Neural progenitor cell (in vitro differentiated cells): ENCODE results near the gene MTG2. TPM values are rescaled to one million over a fixed set of nuclear protein-coding genes. Genes with fewer than 3 reads are reported as not detected.

ENCODE experiments used
- DNase-seq: peaks from one replicate; pipeline ENCODE4 v3.0.0-alpha.2; 2016; ENCODE audit warnings: low spot score
- H2AFZ ChIP-seq: fragments of 200-600 bp; sonication (generic); replicated peaks from 2 replicates; pipeline ENCODE4 v1.6.1; 2016; ENCODE audit warnings: antibody characterized with exemption
- H3F3A ChIP-seq: fragments of 200-600 bp; sonication (generic); 2 replicates; pipeline ENCODE4 v1.6.1; 2016; ENCODE audit warnings: antibody characterized with exemption, low read depth
- H3K27ac ChIP-seq: fragments of 200-600 bp; sonication (generic); 2 replicates; pipeline ENCODE4 v1.5.1; 2016; ENCODE audit warnings: mild to moderate bottlenecking
- H3K27me3 ChIP-seq: fragments of 200-600 bp; sonication (generic); 2 replicates; pipeline ENCODE4 v1.6.1; 2016; ENCODE audit warnings: mild to moderate bottlenecking, moderate library complexity
- H3K36me3 ChIP-seq: fragments of 200-600 bp; sonication (generic); 2 replicates; pipeline ENCODE4 v1.5.1; 2016
- H3K4me1 ChIP-seq: fragments of 200-600 bp; sonication (generic); 2 replicates; pipeline ENCODE4 v1.6.1; 2016; ENCODE audit warnings: mixed run types
- H3K4me2 ChIP-seq: fragments of 200-600 bp; sonication (generic); 2 replicates; pipeline ENCODE4 v1.6.1; 2016
- H3K4me3 ChIP-seq: fragments of 200-600 bp; sonication (generic); 2 replicates; pipeline ENCODE4 v1.5.1; 2016
- H3K79me2 ChIP-seq: fragments of 200-600 bp; sonication (generic); 2 replicates; pipeline ENCODE4 v1.6.1; 2016; ENCODE audit warnings: low read depth
- H3K9ac ChIP-seq: fragments of 200-600 bp; sonication (generic); 2 replicates; pipeline ENCODE4 v1.6.1; 2016
- H3K9me3 ChIP-seq: fragments of 200-600 bp; sonication (generic); 2 replicates; pipeline ENCODE4 v1.5.1; 2016; ENCODE audit warnings: low read depth
- H4K20me1 ChIP-seq: fragments of 200-600 bp; sonication (generic); 2 replicates; pipeline ENCODE4 v1.6.1; 2016; ENCODE audit warnings: low read depth
- H3K27ac Mint-ChIP-seq: 3 replicates; pipeline ENCODE4 v1.8.0; 2021; ENCODE audit warnings: mixed read lengths
- H3K27me3 Mint-ChIP-seq: 2 replicates; pipeline ENCODE4 v1.8.0; 2022; ENCODE audit warnings: low read depth, mild to moderate bottlenecking, inconsistent platforms, moderate library complexity, mixed read lengths; ENCODE audit not compliant: insufficient read depth
- H3K36me3 Mint-ChIP-seq: 3 replicates; pipeline ENCODE4 v1.8.0; 2021; ENCODE audit warnings: mixed read lengths
- H3K4me1 Mint-ChIP-seq: 3 replicates; pipeline ENCODE4 v1.8.0; 2021; ENCODE audit warnings: mixed read lengths
- H3K4me3 Mint-ChIP-seq: 3 replicates; pipeline ENCODE4 v1.8.0; 2021; ENCODE audit warnings: mild to moderate bottlenecking, moderate library complexity, mixed read lengths
- H3K9me3 Mint-ChIP-seq: 3 replicates; pipeline ENCODE4 v1.8.0; 2020; ENCODE audit warnings: mixed read lengths
- EZH2 ChIP-seq: fragments of 200-600 bp; sonication (generic); IDR thresholded peaks from 2 replicates; pipeline ENCODE4 v1.6.1; 2017; ENCODE audit warnings: antibody characterized with exemption, mild to moderate bottlenecking, moderate library complexity
- EZH2phosphoT487 ChIP-seq: fragments of 200-600 bp; sonication (generic); IDR thresholded peaks from 2 replicates; pipeline ENCODE4 v1.6.1; 2017; ENCODE audit warnings: antibody characterized with exemption
- total RNA-seq: library from RNA; depleted of rRNA; stranded (reverse); fragments of >200 nt; gene quantifications from 2 replicates; pipeline ENCODE4 v1.2.3, GENCODE V29; 2015; ENCODE audit warnings: low replicate concordance
- TF ChIP-seq, protein P1 (sequence below): fragments of 200-600 bp; sonication (generic); IDR thresholded peaks from 2 replicates; pipeline ENCODE4 v1.5.1; 2017; ENCODE audit warnings: antibody characterized with exemption, mild to moderate bottlenecking

MTG2 gene
- total RNA-seq, 1 donor from 2014 or later, result 16.2 TPM

- peaks cover 38% of the 10 kb centered on the region for H3K27me3 ChIP-seq
- peaks cover 5% of the 10 kb centered on the region for H3K4me1 ChIP-seq
- H4K20me1 ChIP-seq, result no peaks in the 10 kb centered on the region
- H3K36me3 Mint-ChIP-seq, result no peaks in the 10 kb centered on the region
- no peak overlapping the region for H3K9ac ChIP-seq
- H3K27me3 Mint-ChIP-seq, result peaks cover 13% of the 10 kb centered on the region
- no peak overlapping the region for H3K4me2 ChIP-seq
- no peak overlapping the region for H3K27ac ChIP-seq
- H3K27ac Mint-ChIP-seq, result no peak overlapping the region
- H3K9me3 ChIP-seq, result no peaks in the 10 kb centered on the region
- TF ChIP-seq, protein P1, sequence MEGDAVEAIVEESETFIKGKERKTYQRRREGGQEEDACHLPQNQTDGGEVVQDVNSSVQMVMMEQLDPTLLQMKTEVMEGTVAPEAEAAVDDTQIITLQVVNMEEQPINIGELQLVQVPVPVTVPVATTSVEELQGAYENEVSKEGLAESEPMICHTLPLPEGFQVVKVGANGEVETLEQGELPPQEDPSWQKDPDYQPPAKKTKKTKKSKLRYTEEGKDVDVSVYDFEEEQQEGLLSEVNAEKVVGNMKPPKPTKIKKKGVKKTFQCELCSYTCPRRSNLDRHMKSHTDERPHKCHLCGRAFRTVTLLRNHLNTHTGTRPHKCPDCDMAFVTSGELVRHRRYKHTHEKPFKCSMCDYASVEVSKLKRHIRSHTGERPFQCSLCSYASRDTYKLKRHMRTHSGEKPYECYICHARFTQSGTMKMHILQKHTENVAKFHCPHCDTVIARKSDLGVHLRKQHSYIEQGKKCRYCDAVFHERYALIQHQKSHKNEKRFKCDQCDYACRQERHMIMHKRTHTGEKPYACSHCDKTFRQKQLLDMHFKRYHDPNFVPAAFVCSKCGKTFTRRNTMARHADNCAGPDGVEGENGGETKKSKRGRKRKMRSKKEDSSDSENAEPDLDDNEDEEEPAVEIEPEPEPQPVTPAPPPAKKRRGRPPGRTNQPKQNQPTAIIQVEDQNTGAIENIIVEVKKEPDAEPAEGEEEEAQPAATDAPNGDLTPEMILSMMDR, result no peak
- TF ChIP-seq EZH2 (no peak), EZH2phosphoT487 (no peak)
- H3K4me3 ChIP-seq, result no peak overlapping the region
- peaks cover 2% of the 10 kb centered on the region for H3K4me1 Mint-ChIP-seq
- no peaks in the 10 kb centered on the region for H3K36me3 ChIP-seq
- H2AFZ ChIP-seq, result no peak overlapping the region
- no peak overlapping the region for H3K4me3 Mint-ChIP-seq
- peaks cover 8% of the 10 kb centered on the region for H3F3A ChIP-seq
- H3K79me2 ChIP-seq, result no peaks in the 10 kb centered on the region
- H3K9me3 Mint-ChIP-seq, result no peaks in the 10 kb centered on the region
- DNase-seq, result no peak
Measured at GRCh38 chr20:62227591-62227976, 44.8 kb downstream of the MTG2 start.

DNA sequence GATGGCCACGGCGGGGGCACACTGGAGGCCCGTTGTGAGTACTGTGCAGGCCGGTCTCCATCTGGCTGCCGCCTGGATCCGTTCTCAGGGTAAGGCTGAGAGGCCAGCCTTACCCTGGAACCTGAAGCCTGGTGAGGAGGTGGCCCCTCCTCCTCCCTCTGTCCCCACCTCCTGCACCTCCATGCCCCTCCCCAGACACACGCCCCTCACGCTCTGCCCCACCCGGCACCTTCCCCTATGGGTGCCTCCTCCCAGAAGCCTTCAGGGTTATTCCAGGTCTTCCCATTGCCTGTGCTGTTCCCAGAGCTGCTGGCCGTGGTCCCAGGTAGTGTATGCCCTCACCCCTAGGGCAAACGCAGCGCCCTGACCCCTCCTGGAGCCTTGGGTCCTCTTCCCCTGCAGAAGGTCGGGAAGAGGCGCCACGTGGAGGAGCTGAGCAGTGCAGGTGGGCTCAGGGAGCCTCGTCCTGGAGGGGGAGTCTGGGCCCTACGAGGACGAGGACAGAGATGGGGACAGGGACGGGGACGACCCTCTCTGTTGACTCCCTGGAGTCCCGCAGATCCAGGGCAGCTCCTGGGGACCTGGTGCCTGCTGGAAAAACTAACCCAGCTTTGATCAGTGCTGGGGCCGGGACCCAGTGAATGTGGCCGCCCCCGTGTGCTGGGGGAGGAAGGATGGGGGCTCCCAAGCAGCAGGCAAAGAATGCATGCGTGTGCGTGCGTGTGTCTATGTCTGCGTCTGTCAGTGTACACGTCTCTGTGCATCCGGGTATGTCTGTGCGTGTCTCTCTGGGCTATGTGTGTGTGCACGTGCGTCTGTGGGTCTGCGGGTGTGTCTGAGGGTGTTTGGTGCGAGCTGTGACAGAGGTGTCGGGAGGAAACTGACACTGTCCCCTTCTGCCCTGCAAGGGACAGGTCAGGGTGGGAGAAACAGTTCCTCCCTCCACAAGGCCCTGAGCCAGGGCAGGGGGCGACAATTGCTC, 45.4 kb downstream of the MTG2 start:
- peaks cover 31% of the 10 kb centered on the region for H3K27me3 ChIP-seq
- no peaks in the 10 kb centered on the region for H3K36me3 ChIP-seq
- H3K4me3 ChIP-seq, result no peak overlapping the region
- peak; percentile 44 for DNase-seq
- peaks cover 2% of the 10 kb centered on the region for H3K4me1 Mint-ChIP-seq
- no peaks in the 10 kb centered on the region for H3K9me3 Mint-ChIP-seq
- no peaks in the 10 kb centered on the region for H3K79me2 ChIP-seq
- H3K36me3 Mint-ChIP-seq, result no peaks in the 10 kb centered on the region
- peaks cover 10% of the 10 kb centered on the region for H3K27me3 Mint-ChIP-seq
- peaks cover 8% of the 10 kb centered on the region for H3F3A ChIP-seq
- no peaks in the 10 kb centered on the region for H3K9me3 ChIP-seq
- H2AFZ ChIP-seq, result no peak overlapping the region
- peaks cover 5% of the 10 kb centered on the region for H3K4me1 ChIP-seq
- H3K9ac ChIP-seq, result no peak overlapping the region
- no peak overlapping the region for H3K4me3 Mint-ChIP-seq
- no peaks in the 10 kb centered on the region for H4K20me1 ChIP-seq
- H3K27ac ChIP-seq, result no peak overlapping the region
- no peak overlapping the region for H3K27ac Mint-ChIP-seq
- H3K4me2 ChIP-seq, result no peak overlapping the region
- TF ChIP-seq EZH2phosphoT487, result no peak
- TF ChIP-seq, protein P1, result no peak
- TF ChIP-seq EZH2, result no peak

GRCh38 chr20:62228982-62229545, 46.2 kb downstream of the MTG2 start:
- Histone ChIP-seq H3K4me3 (no peak overlapping the region), H4K20me1 (no peaks in the 10 kb centered on the region), H3K9me3 (no peaks in the 10 kb centered on the region), H3K4me1 (peaks cover 5% of the 10 kb centered on the region), H3K4me2 (no peak overlapping the region), H3K36me3 (no peaks in the 10 kb centered on the region), H3K9ac (no peak overlapping the region), H3K27ac (no peak overlapping the region), H2AFZ (no peak overlapping the region), H3F3A (peaks cover 8% of the 10 kb centered on the region), H3K27me3 (peaks cover 23% of the 10 kb centered on the region), H3K79me2 (no peaks in the 10 kb centered on the region)
- Mint-ChIP-seq H3K27me3 (peaks cover 6% of the 10 kb centered on the region), H3K4me1 (peaks cover 2% of the 10 kb centered on the region), H3K27ac (no peak overlapping the region), H3K9me3 (no peaks in the 10 kb centered on the region), H3K4me3 (no peak overlapping the region), H3K36me3 (no peaks in the 10 kb centered on the region)
- TF ChIP-seq, protein P1, result no peak
- TF ChIP-seq EZH2, result no peak
- no peak for TF ChIP-seq EZH2phosphoT487
- no peak for DNase-seq
